ENCODE data around the gene FOXE1.

DNA sequence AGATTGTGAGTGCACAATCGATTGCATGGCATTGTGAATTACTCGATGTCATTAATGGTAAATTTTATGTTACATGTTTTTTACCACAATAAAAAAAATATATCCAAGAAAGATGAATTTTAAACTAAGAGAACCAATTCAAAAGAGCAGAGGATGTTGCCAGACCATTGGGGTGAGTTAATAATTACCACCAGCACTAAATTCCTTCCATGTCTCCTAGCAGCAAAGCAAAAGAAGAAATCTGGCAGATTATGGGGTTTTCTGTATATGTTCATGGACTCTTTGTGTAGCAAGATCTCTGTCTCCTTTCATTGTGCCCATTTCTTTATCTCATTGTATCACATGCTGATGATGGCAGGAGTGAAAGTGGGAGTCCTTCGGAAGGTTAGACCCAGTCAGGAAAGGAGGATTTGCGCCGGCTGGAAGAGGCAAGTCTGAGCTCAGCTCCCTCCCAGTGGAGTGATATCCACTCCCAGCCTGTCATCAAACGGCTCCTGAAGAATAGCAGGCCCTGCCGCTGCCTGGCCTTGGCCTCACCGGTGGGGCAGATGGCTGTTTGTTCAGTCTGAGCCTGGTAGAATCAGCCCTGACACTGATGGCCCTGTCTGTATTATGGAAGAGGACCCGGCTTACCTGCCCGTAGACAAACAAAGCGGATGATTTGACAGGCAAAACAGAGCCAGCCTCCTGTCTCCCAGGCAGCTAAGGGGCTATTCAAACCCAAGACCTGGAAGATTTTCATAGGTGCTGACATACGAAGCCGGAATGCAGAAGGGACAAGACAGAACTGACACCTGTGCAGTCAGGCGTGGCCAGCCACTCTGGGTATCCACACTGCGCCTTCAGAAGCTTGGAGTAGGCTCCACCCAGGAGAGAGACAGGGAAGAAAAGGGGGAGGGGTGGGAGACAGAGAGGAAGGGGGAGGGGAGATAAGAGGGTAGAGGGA, 21.9 kb upstream of the FOXE1 start:
- TF ChIP-seq, protein P1, sequence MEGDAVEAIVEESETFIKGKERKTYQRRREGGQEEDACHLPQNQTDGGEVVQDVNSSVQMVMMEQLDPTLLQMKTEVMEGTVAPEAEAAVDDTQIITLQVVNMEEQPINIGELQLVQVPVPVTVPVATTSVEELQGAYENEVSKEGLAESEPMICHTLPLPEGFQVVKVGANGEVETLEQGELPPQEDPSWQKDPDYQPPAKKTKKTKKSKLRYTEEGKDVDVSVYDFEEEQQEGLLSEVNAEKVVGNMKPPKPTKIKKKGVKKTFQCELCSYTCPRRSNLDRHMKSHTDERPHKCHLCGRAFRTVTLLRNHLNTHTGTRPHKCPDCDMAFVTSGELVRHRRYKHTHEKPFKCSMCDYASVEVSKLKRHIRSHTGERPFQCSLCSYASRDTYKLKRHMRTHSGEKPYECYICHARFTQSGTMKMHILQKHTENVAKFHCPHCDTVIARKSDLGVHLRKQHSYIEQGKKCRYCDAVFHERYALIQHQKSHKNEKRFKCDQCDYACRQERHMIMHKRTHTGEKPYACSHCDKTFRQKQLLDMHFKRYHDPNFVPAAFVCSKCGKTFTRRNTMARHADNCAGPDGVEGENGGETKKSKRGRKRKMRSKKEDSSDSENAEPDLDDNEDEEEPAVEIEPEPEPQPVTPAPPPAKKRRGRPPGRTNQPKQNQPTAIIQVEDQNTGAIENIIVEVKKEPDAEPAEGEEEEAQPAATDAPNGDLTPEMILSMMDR (IDR thresholded peaks at IDR 0.05; ENCODE audit: insufficient read depth, low read depth, low read length), result no peak
- no peak for TF ChIP-seq EZH2 (IDR thresholded peaks at IDR 0.05; ENCODE audit: insufficient read depth, low read length)
